Peyer's patch (tissue), 4 donors: Measurements from ENCODE around the gene CYP27B1.

Experiments
- POLR2A ChIP-seq, 2 donors: fragments of 450-650 bp; IDR thresholded peaks; one replicate each; pipeline ENCODE4 v1.5.1; 2017; ENCODE audit warnings: antibody characterized with exemption in 2 of 2, mild to moderate bottlenecking in 2 of 2, moderate library complexity in 2 of 2
- TF ChIP-seq, protein P1 (sequence below), 6 experiments: fragments of 450-650 bp in 4 of 6; fragments of 200-600 bp in 2 of 6; sonication (generic) in 1 of 6; IDR thresholded peaks; one replicate each; pipeline ENCODE4 v1.5.1; 2017 to 2019; ENCODE audit warnings: antibody characterized with exemption in 6 of 6, mild to moderate bottlenecking in 3 of 6, moderate library complexity in 1 of 6

GRCh38 chr12:57737467-57738460 lies 29.1 kb downstream of the CYP27B1 start:
- TF ChIP-seq POLR2A (IDR thresholded peaks at IDR 0.05): no peak
- TF ChIP-seq, protein P1, sequence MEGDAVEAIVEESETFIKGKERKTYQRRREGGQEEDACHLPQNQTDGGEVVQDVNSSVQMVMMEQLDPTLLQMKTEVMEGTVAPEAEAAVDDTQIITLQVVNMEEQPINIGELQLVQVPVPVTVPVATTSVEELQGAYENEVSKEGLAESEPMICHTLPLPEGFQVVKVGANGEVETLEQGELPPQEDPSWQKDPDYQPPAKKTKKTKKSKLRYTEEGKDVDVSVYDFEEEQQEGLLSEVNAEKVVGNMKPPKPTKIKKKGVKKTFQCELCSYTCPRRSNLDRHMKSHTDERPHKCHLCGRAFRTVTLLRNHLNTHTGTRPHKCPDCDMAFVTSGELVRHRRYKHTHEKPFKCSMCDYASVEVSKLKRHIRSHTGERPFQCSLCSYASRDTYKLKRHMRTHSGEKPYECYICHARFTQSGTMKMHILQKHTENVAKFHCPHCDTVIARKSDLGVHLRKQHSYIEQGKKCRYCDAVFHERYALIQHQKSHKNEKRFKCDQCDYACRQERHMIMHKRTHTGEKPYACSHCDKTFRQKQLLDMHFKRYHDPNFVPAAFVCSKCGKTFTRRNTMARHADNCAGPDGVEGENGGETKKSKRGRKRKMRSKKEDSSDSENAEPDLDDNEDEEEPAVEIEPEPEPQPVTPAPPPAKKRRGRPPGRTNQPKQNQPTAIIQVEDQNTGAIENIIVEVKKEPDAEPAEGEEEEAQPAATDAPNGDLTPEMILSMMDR (IDR thresholded peaks at IDR 0.05): no peak
